K562 (cell line): ENCODE data around the gene SLC34A3. TPM values are rescaled to one million over a fixed set of nuclear protein-coding genes. Genes with fewer than 3 reads are reported as not detected.

Source experiments
- ATAC-seq: fragments of 200-7000 bp; cut with Tn5 transposase; 3 replicates; pipeline ENCODE4 v1.9.1; 2020; ENCODE audit warnings: moderate library complexity
- BruUV-seq: library from RNA; stranded (reverse); fragments of 400-500 nt; replicated peaks from 2 replicates; lab custom pipeline; 2021; lab: Mats Ljungman, UMichigan
- CTCF ChIA-PET: fragments of 300-600 bp; formaldehyde crosslinking; extraction: SDS; loops from one replicate; lab custom pipeline; 2021; ENCODE audit warnings: low intra/inter-chr PET ratio; lab: Yijun Ruan, JAX
- POLR2A ChIA-PET: fragments of 300-600, 350-650 bp; sonication (Branson Sonifier 250); formaldehyde crosslinking; extraction: SDS; loops from one replicate; lab custom pipeline; 2021; ENCODE audit warnings: antibody characterized with exemption, inconsistent platforms; lab: Yijun Ruan, JAX
- DNase-seq, 4 experiments: peaks; one replicate each; pipeline versions ENCODE4 v3.0.0 to v3.0.0-alpha.2; 2011 to 2018; ENCODE audit warnings: low spot score in 3 of 4, mixed read lengths in 3 of 4; ENCODE audit errors: extremely low read depth in 1 of 4
- FAIRE-seq: peaks from 2 replicates; lab custom pipeline; 2011; peaks lifted over from hg19 to GRCh38; lab: Jason Lieb, UNC
- H2AFZ ChIP-seq: 2 replicates; pipeline ENCODE4 v1.6.0; 2011; ENCODE audit warnings: low read depth, low read length, control low read depth, inconsistent platforms
- H3K27ac ChIP-seq: fragments of 200-600 bp; 3 replicates; pipeline ENCODE4 v1.8.0; 2011; ENCODE audit warnings: low read depth, mild to moderate bottlenecking, control low read depth, inconsistent platforms, low read length, moderate library complexity, mixed read lengths; ENCODE audit errors: extremely low read depth
- H3K27me3 ChIP-seq, 2 experiments: fragments of 300-600 bp in 1 of 2; 2 replicates in 1 of 2; 3 replicates in 1 of 2; pipeline versions ENCODE4 v1.6.0 to v1.8.0; 2011; ENCODE audit warnings: inconsistent platforms in 2 of 2, low read length in 2 of 2, mild to moderate bottlenecking in 1 of 2, mixed read lengths in 1 of 2, moderate library complexity in 1 of 2; ENCODE audit not compliant: control insufficient read depth in 2 of 2, insufficient read depth in 2 of 2
- H3K36me3 ChIP-seq: fragments of 300-600 bp; 3 replicates; pipeline ENCODE4 v1.8.0; 2011; ENCODE audit warnings: mild to moderate bottlenecking, low read length, inconsistent platforms; ENCODE audit not compliant: control insufficient read depth, insufficient read depth
- H3K4me1 ChIP-seq, 2 experiments: fragments of 200-600 bp in 1 of 2; replicated peaks in 1 of 2; 2 replicates in 1 of 2; 3 replicates in 1 of 2; pipeline versions ENCODE4 v1.5.1 to v1.8.0; 2011; ENCODE audit warnings: inconsistent platforms in 2 of 2, low read length in 2 of 2, mild to moderate bottlenecking in 1 of 2, mixed read lengths in 1 of 2, moderate library complexity in 1 of 2; ENCODE audit not compliant: control insufficient read depth in 2 of 2, insufficient read depth in 2 of 2
- H3K4me2 ChIP-seq: 2 replicates; pipeline ENCODE4 v1.6.1; 2011; ENCODE audit warnings: low read length, control low read depth, inconsistent platforms, mixed read lengths; ENCODE audit not compliant: insufficient read depth
- H3K4me3 ChIP-seq: fragments of 200-600 bp; sonication (generic), shearing (Covaris generic); 2 replicates; pipeline ENCODE4 v1.5.1; 2016; ENCODE audit warnings: control low read depth, inconsistent platforms
- H3K79me2 ChIP-seq: fragments of 200-600 bp; 3 replicates; pipeline ENCODE4 v1.8.0; 2011; ENCODE audit warnings: low read length, inconsistent platforms; ENCODE audit not compliant: control insufficient read depth, insufficient read depth
- H3K9ac ChIP-seq, 2 experiments: 2 replicates each; pipeline versions ENCODE4 v1.6.0 to v1.6.1; 2011; ENCODE audit warnings: low read depth in 2 of 2, low read length in 2 of 2, control low read depth in 1 of 2, inconsistent platforms in 1 of 2, mild to moderate bottlenecking in 1 of 2, mixed read lengths in 1 of 2; ENCODE audit not compliant: insufficient read depth in 1 of 2
- H3K9me1 ChIP-seq: one replicate; pipeline ENCODE4 v1.6.0; 2011; ENCODE audit warnings: inconsistent platforms, mild to moderate bottlenecking, low read length, moderate library complexity; ENCODE audit not compliant: control insufficient read depth, insufficient read depth
- H3K9me3 ChIP-seq: replicated peaks from 2 replicates; pipeline ENCODE4 v1.5.1; 2011; ENCODE audit warnings: low read depth, low read length, inconsistent platforms; ENCODE audit not compliant: control insufficient read depth, insufficient read depth
- H4K20me1 ChIP-seq: replicated peaks from 2 replicates; pipeline ENCODE4 v1.6.1; 2011; ENCODE audit warnings: low read length, inconsistent platforms, mixed read lengths; ENCODE audit not compliant: control insufficient read depth, insufficient read depth
- DACH1 ChIP-seq: fragments of 450-650 bp; IDR thresholded peaks from 2 replicates; pipeline ENCODE4 v1.6.1; 2018; ENCODE audit not compliant: partially characterized antibody
- FOSL1 ChIP-seq: fragments of 200-800 bp; sonication (Bioruptor generic); conservative IDR thresholded peaks from 2 replicates; pipeline ENCODE4 v1.6.1; 2016; ENCODE audit warnings: missing genetic modification characterization, missing compliant biosample characterization
- FOXA3 ChIP-seq, 2 experiments: fragments of 450-650 bp in 1 of 2; sonication (generic) in 1 of 2; formaldehyde crosslinking; IDR thresholded peaks in 1 of 2; conservative IDR thresholded peaks in 1 of 2; 2 replicates each; pipeline versions ENCODE4 v1.4.0 to v1.8.0; 2020 to 2022; ENCODE audit warnings: mild to moderate bottlenecking in 2 of 2, missing genetic modification reagents in 1 of 2
- FOXJ2 ChIP-seq: fragments of 200-800 bp; sonication (Bioruptor generic); IDR thresholded peaks from 2 replicates; pipeline ENCODE4 v1.6.1; 2016; ENCODE audit warnings: missing genetic modification characterization, missing compliant biosample characterization
- IFI16 ChIP-seq: fragments of 250-450 bp; sonication (Bioruptor Pico); IDR thresholded peaks from 2 replicates; pipeline ENCODE4 v2.1.2; 2022; ENCODE audit warnings: mild to moderate bottlenecking, inconsistent platforms
- NR0B1 ChIP-seq: fragments of 450-650 bp; IDR thresholded peaks from one replicate; pipeline ENCODE4 v1.6.1; 2018; ENCODE audit warnings: mild to moderate bottlenecking, moderate library complexity; ENCODE audit not compliant: partially characterized antibody
- NR3C1 ChIP-seq: sonication (generic); formaldehyde crosslinking; IDR thresholded peaks from 2 replicates; pipeline ENCODE4 v1.8.1; 2022; ENCODE audit warnings: missing genetic modification reagents
- PRPF4 ChIP-seq: fragments of 200-400 bp; formaldehyde crosslinking; IDR thresholded peaks from one replicate; pipeline ENCODE4 v1.6.1; 2017; ENCODE audit warnings: low read length, low read depth, mild to moderate bottlenecking; ENCODE audit not compliant: insufficient read depth, poor library complexity, severe bottlenecking
- RBBP5 ChIP-seq: fragments of 200-600 bp; sonication (generic); IDR thresholded peaks from 2 replicates; pipeline ENCODE4 v1.6.1; 2012; ENCODE audit warnings: borderline replicate concordance, mild to moderate bottlenecking, low read length, control low read depth, inconsistent platforms; ENCODE audit not compliant: insufficient read depth, poor library complexity, severe bottlenecking
- SFPQ ChIP-seq: fragments of 200-400 bp; formaldehyde crosslinking; IDR thresholded peaks from 2 replicates; pipeline ENCODE4 v1.6.1; 2017; ENCODE audit warnings: mild to moderate bottlenecking, low read depth, low read length, moderate library complexity
- ZNF224 ChIP-seq: sonication (generic); formaldehyde crosslinking; IDR thresholded peaks from 2 replicates; pipeline ENCODE4 v1.8.0; 2022; ENCODE audit warnings: mild to moderate bottlenecking, missing genetic modification reagents
- ZNF41 ChIP-seq: fragments of 250-450 bp; sonication (Bioruptor Pico); conservative IDR thresholded peaks from 2 replicates; pipeline ENCODE4 v1.4.0; 2020; ENCODE audit warnings: mild to moderate bottlenecking
- ZNF707 ChIP-seq: fragments of 250-450 bp; sonication (Bioruptor Pico); conservative IDR thresholded peaks from 2 replicates; pipeline ENCODE4 v1.8.0; 2022; ENCODE audit warnings: inconsistent platforms, mild to moderate bottlenecking, moderate library complexity
- ZNF740 ChIP-seq, 3 experiments: fragments of 200-800 bp in 1 of 3; sonication (Bioruptor generic) in 1 of 3; sonication (generic) in 1 of 3; formaldehyde crosslinking in 1 of 3; IDR thresholded peaks; 2 replicates each; pipeline versions ENCODE4 v1.6.1 to v1.8.0; 2016 to 2022; ENCODE audit warnings: mild to moderate bottlenecking in 2 of 3, missing compliant biosample characterization in 2 of 3, missing genetic modification characterization in 2 of 3, missing genetic modification reagents in 1 of 3
- WGBS: fragments of 100-300 bp; shearing (Covaris generic); methylation state at CpG from one replicate; pipeline ENCODE4 v1.1.6; 2016; ENCODE audit warnings: low coverage, mixed read lengths; ENCODE audit not compliant: insufficient coverage; ENCODE audit errors: missing lambda C conversion rate; 5-methylcytosine and 5-hydroxymethylcytosine counted together
- in situ Hi-C: fragments of 300-500 bp; cut with MboI; formaldehyde crosslinking; loops from 4 replicates; pipeline ENCODE4 v1.15.0; 2018; ENCODE audit warnings: inconsistent platforms, mixed read lengths
- intact Hi-C: fragments of 100-400 bp; cut with micrococcal nuclease; formaldehyde crosslinking; loops from 2 replicates; pipeline ENCODE4 v1.14.2; 2022
- polyA plus RNA-seq, 8 experiments: library from polyadenylated mRNA; depleted of rRNA in 4 of 8; stranded (reverse) in 5 of 8; unstranded in 3 of 8; fragments of >200 nt; fragmentation: Nextera tagmentation in 2 of 8; fragmentation: Illumina TruSeq in 1 of 8; extraction: Ambion mirVana in 2 of 8; extraction: Trizol in 1 of 8; gene quantifications; 2 replicates each; pipeline versions ENCODE4 v1.2.1 to v1.2.3, GENCODE V29; 2011 to 2014; ENCODE audit warnings: inconsistent platforms in 1 of 8, missing spikeins in 1 of 8
- total RNA-seq, 7 experiments: library from RNA; depleted of rRNA in 6 of 7; stranded (reverse); fragments of >200 nt in 6 of 7; fragmentation: Illumina TruSeq in 2 of 7; extraction: Trizol in 2 of 7; gene quantifications; 2 replicates each; pipeline versions ENCODE4 v1.2.1 to v1.2.3, GENCODE V29; 2011 to 2021; ENCODE audit warnings: low replicate concordance in 1 of 7

The SLC34A3 gene
- total and polyA plus RNA-seq, 9 of the 15 experiments (the other 6 are each of a cell fraction or from before 2014, with no cell fraction given) = not detected

GRCh38 chr9:137205126-137206069 lies 25.3 kb upstream of the SLC34A3 start, which contains the start of the genes NDOR1 and TMEM203:
TSS of gene NDOR1 (plus strand) at chr9:137205700. CDS start at chr9:137205778, 78 bp downstream.
TSS of gene TMEM203 (minus strand) at chr9:137205648. CDS start at chr9:137205414, 234 bp downstream.
- Histone ChIP-seq H3K4me3 (peak within 1 kb of the TSS; percentile 99), H2AFZ (peak within 1 kb of the TSS; percentile 77), H3K9ac (peak within 1 kb of the TSS; percentile 92 to 98), H3K79me2 (peaks cover 59% of the 10 kb centered on the region), H3K27ac (peak within 1 kb of the TSS; percentile 88), H3K36me3 (peaks cover 43% of the 10 kb centered on the region; the same call in 2 of the 3 replicates), H3K4me1 (peaks cover 28 to 59% of the 10 kb centered on the region in 2 experiments), H3K9me3 (no peaks in the 10 kb centered on the region), H3K9me1 (peaks cover 3% of the 10 kb centered on the region), H3K4me2 (peak within 1 kb of the TSS; percentile 95), H3K27me3 (no peaks in the 10 kb centered on the region), H4K20me1 (no peaks in the 10 kb centered on the region; the same call in 1 of the 2 replicates)
- under 1% methylated on average over 63 of the region's 98 CpGs for WGBS
- peak; percentile 60 for ATAC-seq
- ChIA-PET POLR2A (interaction anchor here (1.0 to 5.7 kb wide), 5 partner anchors 10 to 119 kb away, joined by 3 to 56 read pairs (median 5); partner anchors contain the start of genes ANAPC2, MAN1B1 and SSNA1), CTCF (no interaction called here)
- peak; percentile 89 to 94 (median 91) for DNase-seq
- in situ Hi-C loops = no loop called here
- no TSS peak for BruUV-seq
- FAIRE-seq = peak; percentile 69
- intact Hi-C loops = no loop called here
- no peak for TF ChIP-seq ZNF707 (CRISPR knock-in tag)
- no peak for TF ChIP-seq ZNF41
- TF ChIP-seq ZNF224 (CRISPR knock-in tag) = no peak
- no peak for TF ChIP-seq FOSL1 (tag)
- TF ChIP-seq IFI16 (CRISPR knock-in tag) = no peak
- TF ChIP-seq ZNF740 (CRISPR knock-in tag; IDR thresholded peaks at IDR 0.05) = no peak
- no peak for TF ChIP-seq ZNF740 (tag; IDR thresholded peaks at IDR 0.05)
- no peak for TF ChIP-seq FOXA3 (CRISPR knock-in tag; conservative IDR thresholded peaks at IDR 0.05 in 1 of 2, IDR thresholded peaks at IDR 0.05 in 1 of 2)
- TF ChIP-seq DACH1 = no peak
- no peak for TF ChIP-seq NR3C1 (CRISPR knock-in tag)
- TF ChIP-seq SFPQ = no peak
- TF ChIP-seq NR0B1 = no peak
- no peak for TF ChIP-seq PRPF4
- TF ChIP-seq FOXJ2 (tag) = no peak
- peak; percentile 87 for TF ChIP-seq RBBP5
